ENCODE data around the gene NPAS4.
"Not testable (repeated sequence)": the region's sequence is repeated elsewhere in the genome, so short reads cannot be mapped to it uniquely, and the experiment has no call there.

NPAS4 gene

DNA sequence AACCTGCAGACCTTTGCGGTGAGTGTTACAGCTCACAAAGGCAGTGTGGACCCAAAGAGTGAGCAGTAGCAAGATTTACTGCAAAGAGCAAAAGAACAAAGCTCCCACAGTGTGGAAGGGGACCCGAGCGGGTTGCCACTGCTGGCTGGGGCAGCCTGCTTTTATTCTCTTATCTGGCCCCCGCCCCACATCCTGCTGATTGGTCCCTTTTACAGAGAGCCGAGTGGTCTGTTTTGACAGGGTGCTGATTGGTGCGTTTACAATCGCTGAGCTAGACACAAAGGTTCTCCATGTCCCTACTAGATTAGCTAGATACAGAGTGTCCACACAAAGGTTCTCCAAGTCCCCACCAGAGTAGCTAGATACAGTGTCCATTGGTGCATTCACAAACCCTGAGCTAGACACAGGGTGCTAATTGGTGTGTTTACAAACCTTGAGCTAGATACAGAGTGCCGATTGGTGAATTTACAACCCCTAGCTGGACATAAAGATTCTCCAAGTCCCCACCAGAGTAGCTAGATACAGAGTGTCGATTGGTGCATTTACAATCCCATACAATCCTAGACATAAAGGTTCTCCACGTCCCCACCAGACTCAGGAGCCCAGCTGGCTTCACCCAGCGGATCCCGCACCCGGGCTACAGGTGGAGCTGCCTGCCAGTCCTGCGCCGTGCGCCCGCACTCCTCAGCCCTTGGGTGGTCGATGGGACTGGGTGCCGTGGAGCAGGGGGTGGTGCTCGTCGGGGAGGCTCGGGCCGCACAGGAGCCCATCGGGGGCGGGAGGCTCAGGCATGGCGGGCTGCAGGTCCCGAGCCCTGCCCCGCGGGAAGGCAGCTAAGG is 19.5 kb downstream of the NPAS4 start:
- not testable (repeated sequence) for H2AK5ac ChIP-seq (ENCODE audit: low read length); DNase-seq; H3K9ac ChIP-seq (ENCODE audit: low read length); H2BK120ac ChIP-seq (ENCODE audit: low read depth, low read length); H3K4me1 ChIP-seq (ENCODE audit: control insufficient read depth, low read depth, low read length); H3K27me3 ChIP-seq (ENCODE audit: insufficient read depth, low read length, poor library complexity); H3K23ac ChIP-seq (ENCODE audit: low read length); H2BK5ac ChIP-seq (ENCODE audit: low read length); H2BK15ac ChIP-seq (replicated peaks; ENCODE audit: low read depth); H3K4ac ChIP-seq (ENCODE audit: low read depth, low read length); H3K4me2 ChIP-seq (ENCODE audit: low read length); H3K18ac ChIP-seq (ENCODE audit: low read length); H3K79me2 ChIP-seq (ENCODE audit: control insufficient read depth, insufficient read depth, low read length); H4K8ac ChIP-seq (ENCODE audit: low read depth, low read length); H3K79me1 ChIP-seq (ENCODE audit: low read length); H4K5ac ChIP-seq (ENCODE audit: low read length); H3K36me3 ChIP-seq (ENCODE audit: control insufficient read depth, insufficient read depth, low read length); H3K4me3 ChIP-seq (ENCODE audit: low read length); H3K27ac ChIP-seq (ENCODE audit: low read depth, low read length); H3K56ac ChIP-seq (ENCODE audit: low read length)
- no CpG with 5 or more reads among the region's 29 CpGs for WGBS (ENCODE audit: extremely low coverage, insufficient coverage, low lambda C conversion rate)

DNA sequence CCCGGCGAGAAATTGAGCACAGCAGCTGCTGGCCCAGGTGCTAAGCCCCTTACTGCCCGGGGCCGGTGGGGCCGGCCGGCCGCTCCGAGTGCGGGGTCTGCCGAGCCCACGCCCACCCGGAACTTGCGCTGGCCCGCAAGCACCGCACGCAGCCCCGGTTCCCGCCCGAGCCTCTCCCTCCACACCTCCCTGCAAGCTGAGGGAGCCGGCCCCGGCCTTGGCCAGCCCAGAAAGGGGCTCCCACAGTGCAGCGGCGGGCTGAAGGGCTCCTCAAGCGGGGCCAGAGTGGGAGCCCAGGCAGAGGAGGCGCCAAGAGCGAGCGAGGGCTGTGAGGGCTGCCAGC is 20.1 kb downstream of the NPAS4 start:
- H4K8ac ChIP-seq (ENCODE audit: low read depth, low read length); H3K27ac ChIP-seq (ENCODE audit: low read depth, low read length); H3K36me3 ChIP-seq (ENCODE audit: control insufficient read depth, insufficient read depth, low read length); H3K79me2 ChIP-seq (ENCODE audit: control insufficient read depth, insufficient read depth, low read length); H3K4me3 ChIP-seq (ENCODE audit: low read length); H3K4me1 ChIP-seq (ENCODE audit: control insufficient read depth, low read depth, low read length); H3K56ac ChIP-seq (ENCODE audit: low read length); H2BK15ac ChIP-seq (replicated peaks; ENCODE audit: low read depth); H3K79me1 ChIP-seq (ENCODE audit: low read length); H4K5ac ChIP-seq (ENCODE audit: low read length); H3K27me3 ChIP-seq (ENCODE audit: insufficient read depth, low read length, poor library complexity); H2AK5ac ChIP-seq (ENCODE audit: low read length); DNase-seq; H3K18ac ChIP-seq (ENCODE audit: low read length); H3K4ac ChIP-seq (ENCODE audit: low read depth, low read length); H3K4me2 ChIP-seq (ENCODE audit: low read length); H2BK120ac ChIP-seq (ENCODE audit: low read depth, low read length); H2BK5ac ChIP-seq (ENCODE audit: low read length); H3K23ac ChIP-seq (ENCODE audit: low read length); H3K9ac ChIP-seq (ENCODE audit: low read length): not testable (repeated sequence)
- no CpG with 5 or more reads among the region's 27 CpGs for WGBS (ENCODE audit: extremely low coverage, insufficient coverage, low lambda C conversion rate)

DNA sequence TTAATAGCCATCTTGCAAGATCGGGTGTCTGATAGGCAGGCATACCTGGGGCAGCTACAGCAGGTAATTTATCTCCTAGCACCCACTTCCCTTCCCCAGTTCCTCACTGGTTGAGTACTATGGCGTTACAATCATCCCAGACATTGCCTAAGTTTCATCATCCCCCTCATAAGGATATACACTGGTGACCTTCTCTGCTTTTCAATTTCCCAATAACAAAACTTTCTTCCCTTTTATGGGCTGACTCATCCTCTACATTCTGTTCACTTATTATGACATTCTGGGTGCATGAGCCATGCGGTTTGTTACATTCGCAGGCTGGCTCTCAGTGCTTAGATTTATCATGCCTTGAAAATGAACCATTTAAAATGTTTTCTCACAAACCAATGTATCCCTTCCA is 22.8 kb downstream of the NPAS4 start:
- Histone ChIP-seq H3K36me3 (ENCODE audit: control insufficient read depth, insufficient read depth, low read length) (no peaks in the 10 kb centered on the region), H3K9ac (ENCODE audit: low read length) (no peak overlapping the region), H3K79me1 (ENCODE audit: low read length) (no peaks in the 10 kb centered on the region), H3K18ac (ENCODE audit: low read length) (no peak overlapping the region), H3K4me2 (ENCODE audit: low read length) (no peak overlapping the region), H3K4ac (ENCODE audit: low read depth, low read length) (no peak overlapping the region), H4K8ac (ENCODE audit: low read depth, low read length) (no peak overlapping the region), H3K27ac (ENCODE audit: low read depth, low read length) (no peak overlapping the region), H3K56ac (ENCODE audit: low read length) (no peak overlapping the region), H3K79me2 (ENCODE audit: control insufficient read depth, insufficient read depth, low read length) (no peaks in the 10 kb centered on the region), H3K23ac (ENCODE audit: low read length) (no peak overlapping the region), H2BK120ac (ENCODE audit: low read depth, low read length) (no peak overlapping the region), H3K27me3 (ENCODE audit: insufficient read depth, low read length, poor library complexity) (no peaks in the 10 kb centered on the region), H2BK15ac (replicated peaks; ENCODE audit: low read depth) (no peak overlapping the region), H2BK5ac (ENCODE audit: low read length) (no peak overlapping the region), H4K5ac (ENCODE audit: low read length) (no peak overlapping the region), H3K4me1 (ENCODE audit: control insufficient read depth, low read depth, low read length) (no peaks in the 10 kb centered on the region), H2AK5ac (ENCODE audit: low read length) (no peak overlapping the region), H3K4me3 (ENCODE audit: low read length) (no peak overlapping the region)
- no peak for DNase-seq
- no CpG with 5 or more reads among the region's 4 CpGs for WGBS (ENCODE audit: extremely low coverage, insufficient coverage, low lambda C conversion rate)

DNA sequence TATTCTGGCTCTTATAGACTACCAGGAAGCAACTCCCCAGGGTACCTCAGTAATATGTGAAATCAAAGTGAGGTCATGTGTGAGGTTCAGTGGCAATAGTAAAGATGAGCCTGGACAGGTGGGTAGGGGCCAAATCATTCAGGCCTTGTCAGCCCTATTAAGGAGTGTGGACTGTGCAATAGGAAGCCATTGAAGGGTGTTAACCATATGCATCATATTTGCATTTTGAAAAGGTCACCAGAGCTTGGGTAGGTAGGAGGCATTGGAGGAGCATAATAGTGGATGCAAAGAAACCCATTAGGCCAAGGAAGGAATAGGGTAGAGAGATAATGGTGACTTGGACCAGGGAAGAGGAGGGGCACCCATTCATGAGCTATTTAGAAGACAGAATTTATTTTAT is 26.2 kb downstream of the NPAS4 start:
- DNase-seq, result no peak
- H3K4me2 ChIP-seq (ENCODE audit: low read length), result no peak overlapping the region
- H3K36me3 ChIP-seq (ENCODE audit: control insufficient read depth, insufficient read depth, low read length), result no peaks in the 10 kb centered on the region
- no peak overlapping the region for H3K4me3 ChIP-seq (ENCODE audit: low read length)
- no peak overlapping the region for H4K5ac ChIP-seq (ENCODE audit: low read length)
- no peak overlapping the region for H2BK15ac ChIP-seq (replicated peaks; ENCODE audit: low read depth)
- H3K4me1 ChIP-seq (ENCODE audit: control insufficient read depth, low read depth, low read length), result no peaks in the 10 kb centered on the region
- H3K4ac ChIP-seq (ENCODE audit: low read depth, low read length), result no peak overlapping the region
- no peak overlapping the region for H3K56ac ChIP-seq (ENCODE audit: low read length)
- no peak overlapping the region for H2BK5ac ChIP-seq (ENCODE audit: low read length)
- H3K18ac ChIP-seq (ENCODE audit: low read length), result no peak overlapping the region
- H3K23ac ChIP-seq (ENCODE audit: low read length), result no peak overlapping the region
- H3K79me2 ChIP-seq (ENCODE audit: control insufficient read depth, insufficient read depth, low read length), result no peaks in the 10 kb centered on the region
- H3K27me3 ChIP-seq (ENCODE audit: insufficient read depth, low read length, poor library complexity), result no peaks in the 10 kb centered on the region
- H4K8ac ChIP-seq (ENCODE audit: low read depth, low read length), result no peak overlapping the region
- H3K79me1 ChIP-seq (ENCODE audit: low read length), result no peaks in the 10 kb centered on the region
- no peak overlapping the region for H2AK5ac ChIP-seq (ENCODE audit: low read length)
- H3K27ac ChIP-seq (ENCODE audit: low read depth, low read length), result no peak overlapping the region
- H3K9ac ChIP-seq (ENCODE audit: low read length), result no peak overlapping the region
- H2BK120ac ChIP-seq (ENCODE audit: low read depth, low read length), result no peak overlapping the region

DNA sequence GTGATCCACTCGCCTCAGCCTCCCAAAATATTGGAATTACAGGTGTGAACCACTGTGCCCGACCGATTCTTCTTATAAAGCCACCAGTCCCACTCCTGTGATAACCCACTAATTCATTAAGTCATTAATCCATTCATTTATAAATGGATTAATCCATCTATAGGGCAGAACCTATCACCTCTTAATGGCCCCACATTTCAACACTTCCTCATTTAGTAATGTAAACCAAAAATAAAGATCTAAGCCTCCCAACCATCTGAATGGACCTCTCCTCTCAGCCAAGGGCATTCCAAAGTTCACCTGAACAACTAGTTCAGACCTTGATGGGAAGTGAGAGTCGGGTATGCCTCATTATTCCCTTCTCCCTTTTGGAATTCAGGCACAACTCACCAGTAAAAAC is 27.7 kb downstream of the NPAS4 start:
- no peak overlapping the region for H4K5ac ChIP-seq (ENCODE audit: low read length)
- no peak overlapping the region for H2BK5ac ChIP-seq (ENCODE audit: low read length)
- no peak for DNase-seq
- no peak overlapping the region for H4K8ac ChIP-seq (ENCODE audit: low read depth, low read length)
- H3K79me1 ChIP-seq (ENCODE audit: low read length), result no peaks in the 10 kb centered on the region
- H3K27ac ChIP-seq (ENCODE audit: low read depth, low read length), result no peak overlapping the region
- H3K4me1 ChIP-seq (ENCODE audit: control insufficient read depth, low read depth, low read length), result no peaks in the 10 kb centered on the region
- H3K4me2 ChIP-seq (ENCODE audit: low read length), result no peak overlapping the region
- H3K9ac ChIP-seq (ENCODE audit: low read length), result no peak overlapping the region
- H2BK15ac ChIP-seq (replicated peaks; ENCODE audit: low read depth), result no peak overlapping the region
- H3K36me3 ChIP-seq (ENCODE audit: control insufficient read depth, insufficient read depth, low read length), result no peaks in the 10 kb centered on the region
- H3K27me3 ChIP-seq (ENCODE audit: insufficient read depth, low read length, poor library complexity), result no peaks in the 10 kb centered on the region
- H2AK5ac ChIP-seq (ENCODE audit: low read length), result no peak overlapping the region
- H3K79me2 ChIP-seq (ENCODE audit: control insufficient read depth, insufficient read depth, low read length), result no peaks in the 10 kb centered on the region
- H3K4ac ChIP-seq (ENCODE audit: low read depth, low read length), result no peak overlapping the region
- H3K4me3 ChIP-seq (ENCODE audit: low read length), result no peak overlapping the region
- no peak overlapping the region for H2BK120ac ChIP-seq (ENCODE audit: low read depth, low read length)
- no CpG with 5 or more reads among the region's 4 CpGs for WGBS (ENCODE audit: extremely low coverage, insufficient coverage, low lambda C conversion rate)
- H3K23ac ChIP-seq (ENCODE audit: low read length), result no peak overlapping the region
- H3K56ac ChIP-seq (ENCODE audit: low read length), result no peak overlapping the region
- H3K18ac ChIP-seq (ENCODE audit: low read length), result no peak overlapping the region

DNA sequence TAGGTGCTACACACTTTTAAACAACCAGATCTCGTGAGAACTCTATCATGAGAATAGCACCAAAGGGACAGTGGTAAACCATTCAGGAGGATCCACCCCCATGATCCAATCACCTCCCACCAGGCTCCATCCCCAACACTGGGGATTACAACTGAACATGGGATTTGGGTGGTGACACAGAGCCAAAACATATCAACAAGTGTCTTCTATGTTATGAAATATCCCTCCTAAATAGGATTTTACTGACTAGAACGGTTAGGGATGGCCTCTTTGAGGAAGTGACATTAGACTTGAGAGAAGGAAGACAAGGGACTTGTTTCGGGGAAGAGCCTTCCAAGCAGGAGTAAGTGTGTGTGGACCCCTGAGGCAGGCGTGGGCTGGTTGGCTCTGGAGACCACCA is 29.7 kb downstream of the NPAS4 start:
- H3K23ac ChIP-seq (ENCODE audit: low read length), result no peak overlapping the region
- H3K4me3 ChIP-seq (ENCODE audit: low read length), result no peak overlapping the region
- H4K5ac ChIP-seq (ENCODE audit: low read length), result no peak overlapping the region
- no peaks in the 10 kb centered on the region for H3K79me1 ChIP-seq (ENCODE audit: low read length)
- H3K27ac ChIP-seq (ENCODE audit: low read depth, low read length), result no peak overlapping the region
- no CpG with 5 or more reads among the region's 4 CpGs for WGBS (ENCODE audit: extremely low coverage, insufficient coverage, low lambda C conversion rate)
- H3K18ac ChIP-seq (ENCODE audit: low read length), result no peak overlapping the region
- H3K4me1 ChIP-seq (ENCODE audit: control insufficient read depth, low read depth, low read length), result no peaks in the 10 kb centered on the region
- H3K9ac ChIP-seq (ENCODE audit: low read length), result no peak overlapping the region
- H3K56ac ChIP-seq (ENCODE audit: low read length), result no peak overlapping the region
- no peaks in the 10 kb centered on the region for H3K36me3 ChIP-seq (ENCODE audit: control insufficient read depth, insufficient read depth, low read length)
- no peak overlapping the region for H3K4ac ChIP-seq (ENCODE audit: low read depth, low read length)
- H2BK15ac ChIP-seq (replicated peaks; ENCODE audit: low read depth), result no peak overlapping the region
- no peak overlapping the region for H3K4me2 ChIP-seq (ENCODE audit: low read length)
- H2AK5ac ChIP-seq (ENCODE audit: low read length), result no peak overlapping the region
- H2BK5ac ChIP-seq (ENCODE audit: low read length), result no peak overlapping the region
- no peak for DNase-seq
- no peak overlapping the region for H2BK120ac ChIP-seq (ENCODE audit: low read depth, low read length)
- H3K79me2 ChIP-seq (ENCODE audit: control insufficient read depth, insufficient read depth, low read length), result no peaks in the 10 kb centered on the region
- no peaks in the 10 kb centered on the region for H3K27me3 ChIP-seq (ENCODE audit: insufficient read depth, low read length, poor library complexity)
- H4K8ac ChIP-seq (ENCODE audit: low read depth, low read length), result no peak overlapping the region
